GM10266 (cell line): ENCODE data around the gene KNTC1.
"Not testable (repeated sequence)": the region's sequence is repeated elsewhere in the genome, so short reads cannot be mapped to it uniquely, and the experiment has no call there.

Source experiments
- DNase-seq: peaks from one replicate; pipeline ENCODE4 v3.0.0; 2012; ENCODE audit errors: extremely low spot score
- TF ChIP-seq, protein P1 (sequence below): IDR thresholded peaks from 2 replicates; pipeline ENCODE4 v1.5.1; 2012; ENCODE audit warnings: mild to moderate bottlenecking, low read depth; ENCODE audit not compliant: control insufficient read depth, insufficient read depth; ENCODE audit errors: missing control alignments

The KNTC1 gene

DNA sequence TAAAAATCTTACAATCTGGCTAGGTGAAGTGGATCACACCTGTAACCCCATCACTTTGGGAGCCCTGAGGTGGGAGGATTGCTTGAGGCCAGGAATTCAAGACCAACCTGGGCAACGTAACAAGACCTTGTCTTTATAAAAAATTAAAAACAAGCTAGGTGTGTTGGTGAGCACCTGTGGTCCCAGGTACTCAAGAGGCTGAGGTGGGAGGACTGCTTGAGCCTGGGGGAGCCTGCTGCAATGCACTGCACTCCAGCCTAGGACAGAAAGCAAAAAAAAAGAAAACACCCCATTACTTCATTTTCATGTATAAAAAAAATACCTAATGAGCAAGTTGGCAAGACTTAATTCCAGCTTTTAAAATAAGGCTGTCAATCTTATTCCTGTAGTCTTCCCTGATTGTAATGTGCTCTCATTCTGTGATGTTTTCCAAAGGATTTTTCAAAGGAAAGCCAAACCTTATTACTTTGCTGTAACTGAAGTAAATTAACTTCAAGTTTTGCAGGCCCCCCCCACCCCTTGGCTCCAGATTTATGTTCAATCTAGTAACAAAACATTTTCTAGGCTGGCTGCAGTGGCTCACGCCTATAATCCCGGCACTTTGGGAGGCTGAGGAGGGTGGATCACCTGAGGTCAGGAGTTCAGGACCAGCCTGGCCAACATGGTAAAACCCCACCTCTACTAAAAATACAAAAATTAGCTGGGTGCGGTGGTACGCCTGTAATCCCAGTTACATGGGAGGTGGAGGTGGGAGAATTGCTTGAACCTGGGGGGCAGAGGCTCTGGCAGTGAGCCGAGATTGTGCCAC lies 23.1 kb upstream of the KNTC1 start:
- DNase-seq: no peak
- TF ChIP-seq, protein P1, sequence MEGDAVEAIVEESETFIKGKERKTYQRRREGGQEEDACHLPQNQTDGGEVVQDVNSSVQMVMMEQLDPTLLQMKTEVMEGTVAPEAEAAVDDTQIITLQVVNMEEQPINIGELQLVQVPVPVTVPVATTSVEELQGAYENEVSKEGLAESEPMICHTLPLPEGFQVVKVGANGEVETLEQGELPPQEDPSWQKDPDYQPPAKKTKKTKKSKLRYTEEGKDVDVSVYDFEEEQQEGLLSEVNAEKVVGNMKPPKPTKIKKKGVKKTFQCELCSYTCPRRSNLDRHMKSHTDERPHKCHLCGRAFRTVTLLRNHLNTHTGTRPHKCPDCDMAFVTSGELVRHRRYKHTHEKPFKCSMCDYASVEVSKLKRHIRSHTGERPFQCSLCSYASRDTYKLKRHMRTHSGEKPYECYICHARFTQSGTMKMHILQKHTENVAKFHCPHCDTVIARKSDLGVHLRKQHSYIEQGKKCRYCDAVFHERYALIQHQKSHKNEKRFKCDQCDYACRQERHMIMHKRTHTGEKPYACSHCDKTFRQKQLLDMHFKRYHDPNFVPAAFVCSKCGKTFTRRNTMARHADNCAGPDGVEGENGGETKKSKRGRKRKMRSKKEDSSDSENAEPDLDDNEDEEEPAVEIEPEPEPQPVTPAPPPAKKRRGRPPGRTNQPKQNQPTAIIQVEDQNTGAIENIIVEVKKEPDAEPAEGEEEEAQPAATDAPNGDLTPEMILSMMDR: no peak

DNA sequence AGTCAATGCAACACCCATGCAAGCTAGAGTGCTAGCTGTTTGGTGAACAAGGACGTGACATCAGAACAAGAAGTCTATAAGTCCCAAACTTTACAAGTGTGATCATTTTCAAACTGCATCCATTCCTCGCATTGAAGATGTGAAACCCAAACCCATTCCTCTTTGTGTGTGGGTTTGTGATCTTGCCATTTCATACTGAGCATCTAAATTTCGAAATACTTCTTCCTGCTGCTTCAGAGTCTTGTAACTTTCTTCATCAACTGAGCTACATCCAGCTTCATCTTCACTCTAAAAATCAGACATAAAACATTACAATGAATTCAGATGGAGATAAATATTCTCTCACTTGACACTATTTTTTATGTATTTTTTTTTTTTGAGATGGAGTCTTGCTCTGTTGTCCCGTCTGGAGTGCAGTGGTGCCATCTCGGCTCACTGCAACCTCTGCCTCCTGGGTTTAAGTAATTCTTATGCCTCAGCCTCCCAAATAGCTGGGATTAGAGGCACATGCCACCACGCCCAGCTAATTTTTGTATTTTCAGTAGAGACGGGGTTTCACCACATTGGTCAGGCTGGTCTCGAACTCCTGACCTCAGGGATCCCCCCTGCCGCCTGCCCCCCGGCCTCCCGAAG lies 21.5 kb upstream of the KNTC1 start:
- TF ChIP-seq, protein P1: no peak
- no peak for DNase-seq

DNA sequence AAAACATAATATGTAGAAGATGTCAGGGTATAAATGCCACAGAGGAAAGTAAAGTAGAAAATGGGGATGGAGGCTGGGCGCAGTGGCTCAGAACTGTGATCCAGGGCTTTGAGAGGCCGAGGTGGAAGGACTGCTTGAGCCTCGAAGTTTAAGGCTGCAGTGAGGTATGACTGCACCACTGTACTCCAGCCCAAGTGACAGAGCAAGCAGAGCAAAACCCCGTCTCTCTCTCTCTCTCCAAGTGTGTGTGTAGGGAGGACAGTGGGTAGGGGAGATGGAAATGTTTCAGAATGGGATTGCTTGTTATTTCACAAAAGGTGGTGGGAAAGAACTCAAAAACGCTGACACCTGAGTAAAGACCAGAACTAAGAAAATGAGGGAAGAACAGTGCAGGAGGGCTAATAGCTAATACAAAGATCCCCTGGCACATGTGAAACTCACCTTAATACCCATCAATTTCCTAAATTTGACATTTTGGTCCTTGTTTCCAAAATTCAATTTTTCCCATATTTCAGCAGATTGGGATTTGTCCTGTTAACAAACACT lies 20.6 kb upstream of the KNTC1 start:
- TF ChIP-seq, protein P1: no peak
- DNase-seq: no peak

DNA sequence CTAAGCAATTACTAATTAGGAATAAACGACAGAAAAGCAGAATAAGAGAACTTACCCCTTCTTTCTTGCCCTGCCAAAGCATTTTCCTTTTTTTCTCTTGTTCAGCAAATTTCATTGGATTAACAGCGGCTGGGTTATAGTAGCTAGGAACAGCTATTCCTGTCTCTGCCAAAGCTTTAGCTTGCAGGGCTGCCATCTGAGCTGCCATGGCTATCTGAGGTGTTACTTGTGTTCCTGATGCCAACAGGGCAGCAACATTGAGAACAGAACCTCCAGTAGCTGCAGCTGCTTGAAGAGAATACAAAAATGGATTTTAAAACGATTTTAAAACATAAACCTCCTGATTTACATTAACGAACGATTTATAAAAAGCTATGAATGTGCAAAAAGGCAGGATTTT lies 18.9 kb upstream of the KNTC1 start:
- TF ChIP-seq, protein P1: no peak
- no peak for DNase-seq

DNA sequence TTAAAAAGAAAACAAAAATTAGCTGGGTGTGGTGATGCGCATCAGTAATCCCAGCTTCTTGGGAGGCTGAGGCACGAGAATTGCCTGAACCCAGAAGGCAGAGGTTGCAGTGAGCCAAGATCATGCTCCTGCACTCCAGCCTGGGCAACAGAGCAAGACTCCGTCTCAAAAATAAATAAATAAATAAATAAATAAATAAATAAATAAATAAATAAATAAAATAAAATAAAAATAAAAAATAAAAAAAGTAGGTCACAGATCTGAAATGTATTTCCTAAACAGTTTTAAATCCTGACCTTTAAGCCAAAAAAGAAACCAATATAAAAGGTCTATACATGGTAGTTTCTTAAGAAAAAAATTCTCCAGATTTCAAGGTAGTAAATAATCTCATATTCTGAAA lies 14.0 kb upstream of the KNTC1 start:
- not testable (repeated sequence) for DNase-seq

DNA sequence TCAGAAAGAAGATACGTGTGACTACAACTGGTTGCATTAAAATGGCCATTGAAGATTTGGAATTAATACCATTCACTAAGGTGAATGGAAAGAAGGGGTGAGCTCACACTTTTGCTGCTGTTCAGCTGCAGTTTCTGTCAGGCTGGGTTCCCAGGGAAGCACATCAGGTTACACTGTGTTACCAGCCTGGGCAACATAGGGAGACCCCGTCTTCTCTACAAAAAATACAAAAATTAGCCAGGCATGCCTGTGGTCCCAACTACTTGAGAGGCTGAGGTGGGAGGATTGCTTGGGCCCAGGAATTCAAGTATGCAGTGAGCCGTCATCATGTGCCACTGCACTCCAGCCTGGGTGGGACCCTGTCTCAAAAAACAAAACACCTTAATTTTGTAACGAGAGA lies 13.4 kb upstream of the KNTC1 start:
- DNase-seq: no peak
- TF ChIP-seq, protein P1: no peak

DNA sequence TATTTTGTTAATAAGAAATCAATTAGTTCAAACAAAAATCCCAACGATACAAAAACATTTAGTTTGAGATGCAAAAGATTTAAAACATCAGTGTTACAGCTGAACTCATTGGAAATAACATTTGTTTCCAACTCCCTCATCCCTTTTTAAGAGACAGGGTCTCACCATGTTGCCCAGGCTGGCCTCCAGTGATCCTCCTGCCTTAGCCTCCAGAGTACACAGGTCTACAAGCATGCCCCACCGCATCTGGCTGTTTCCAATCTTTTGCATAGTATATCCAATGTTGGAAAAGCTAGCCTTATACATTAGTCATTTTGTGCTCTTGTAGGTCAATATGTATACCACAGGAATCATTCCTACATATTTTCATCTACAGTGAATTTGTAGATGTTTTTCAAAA lies 11.8 kb upstream of the KNTC1 start:
- DNase-seq: no peak
- TF ChIP-seq, protein P1: no peak
